HCT116 (cell line): ENCODE results near the gene ZDHHC22. TPM values are rescaled to one million over a fixed set of nuclear protein-coding genes. Genes with fewer than 3 reads are reported as not detected.
A peak's percentile ranks its signal among the peaks of the same experiment; 100 is the strongest.

Source experiments
- ATAC-seq: fragments of 200-7000 bp; cut with Tn5 transposase; 2 replicates; pipeline ENCODE4 v1.9.1; 2020; ENCODE audit warnings: mild to moderate bottlenecking, moderate library complexity
- BruUV-seq: library from RNA; stranded (reverse); fragments of 400-500 nt; replicated peaks from 2 replicates; lab custom pipeline; 2021; lab: Mats Ljungman, UMichigan
- CTCF ChIA-PET: fragments of 300-600 bp; sonication (Branson Sonifier 250); formaldehyde crosslinking; loops from one replicate; lab custom pipeline; 2021; ENCODE audit warnings: antibody characterized with exemption; lab: Charles Lee
- POLR2A ChIA-PET: fragments of 300-600, 350-600 bp; sonication (Branson Sonifier 250); formaldehyde crosslinking; loops from one replicate; lab custom pipeline; 2021; ENCODE audit warnings: antibody characterized with exemption; lab: Charles Lee
- RAD21 ChIA-PET, 2 experiments: fragments of 300-600 bp; sonication (Branson Sonifier 250); formaldehyde crosslinking; loops; one replicate each; lab custom pipeline; 2023; ENCODE audit warnings: low total read pairs in 2 of 2; ENCODE audit not compliant: uncharacterized antibody in 2 of 2, unreplicated experiment in 2 of 2, low non-redundant PET in 1 of 2; lab: Charles Lee
- DNase-seq: peaks from one replicate; pipeline ENCODE4 v3.0.0-alpha.2; 2010; ENCODE audit warnings: low read depth, low spot score
- H2AFZ ChIP-seq: fragments of 200-600 bp; shearing (Covaris generic), sonication (generic); 2 replicates; pipeline ENCODE4 v1.6.1; 2017; ENCODE audit warnings: low read depth, mixed run types, mixed read lengths, antibody characterized with exemption, low read length; ENCODE audit not compliant: poor library complexity, severe bottlenecking
- H3K27ac ChIP-seq: 2 replicates; pipeline ENCODE4 v1.5.1; 2012; ENCODE audit warnings: low read depth, low read length
- H3K27me3 ChIP-seq: fragments of 200-600 bp; sonication (generic); 2 replicates; pipeline ENCODE4 v1.6.1; 2016; ENCODE audit warnings: mixed run types, low read length, mixed read lengths; ENCODE audit not compliant: insufficient read depth
- H3K36me3 ChIP-seq, 2 experiments: fragments of 200-500 bp in 1 of 2; fragments of 200-600 bp in 1 of 2; sonication (Bioruptor generic) in 1 of 2; sonication (generic) in 1 of 2; 2 replicates each; pipeline versions ENCODE4 v1.5.1 to v1.6.1; 2014 to 2016; ENCODE audit warnings: low read length in 2 of 2, inconsistent platforms in 1 of 2, mixed read lengths in 1 of 2, mixed run types in 1 of 2; ENCODE audit not compliant: insufficient read depth in 2 of 2, control insufficient read depth in 1 of 2
- H3K4me1 ChIP-seq, 2 experiments: fragments of 200-600 bp in 1 of 2; sonication (generic) in 1 of 2; 2 replicates each; pipeline versions ENCODE4 v1.5.1 to v1.6.1; 2012 to 2017; ENCODE audit warnings: low read length in 2 of 2, inconsistent platforms in 1 of 2, mild to moderate bottlenecking in 1 of 2, mixed read lengths in 1 of 2, mixed run types in 1 of 2, moderate library complexity in 1 of 2; ENCODE audit not compliant: insufficient read depth in 2 of 2, control insufficient read depth in 1 of 2
- H3K4me2 ChIP-seq: fragments of 200-600 bp; sonication (generic); 2 replicates; pipeline ENCODE4 v1.6.1; 2017; ENCODE audit warnings: mixed run types, low read length, mixed read lengths
- H3K4me3 ChIP-seq, 2 experiments: fragments of 200-600 bp in 1 of 2; sonication (generic) in 1 of 2; replicated peaks in 1 of 2; 2 replicates each; pipeline ENCODE4 v1.5.1; 2011 to 2016; ENCODE audit warnings: low read length in 2 of 2, control low read depth in 1 of 2, low read depth in 1 of 2, mild to moderate bottlenecking in 1 of 2, mixed read lengths in 1 of 2, mixed run types in 1 of 2
- H3K79me2 ChIP-seq: fragments of 200-600 bp; sonication (generic); 2 replicates; pipeline ENCODE4 v1.6.1; 2017; ENCODE audit warnings: mild to moderate bottlenecking, mixed run types, low read length, moderate library complexity, mixed read lengths; ENCODE audit not compliant: insufficient read depth
- H3K9ac ChIP-seq: fragments of 200-600 bp; sonication (generic); 2 replicates; pipeline ENCODE4 v1.6.1; 2016; ENCODE audit warnings: low read length, mixed read lengths
- H3K9me2 ChIP-seq: fragments of 200-600 bp; sonication (generic), shearing (Covaris generic); 2 replicates; pipeline ENCODE4 v1.6.1; 2017; ENCODE audit warnings: mixed run types, mild to moderate bottlenecking, moderate library complexity; ENCODE audit not compliant: insufficient read depth
- H3K9me3 ChIP-seq, 2 experiments: fragments of 200-500 bp in 1 of 2; fragments of 200-600 bp in 1 of 2; sonication (Bioruptor generic) in 1 of 2; sonication (generic) in 1 of 2; 2 replicates each; pipeline ENCODE4 v1.6.1; 2014 to 2017; ENCODE audit warnings: low read length in 2 of 2, mixed read lengths in 2 of 2, inconsistent platforms in 1 of 2, low read depth in 1 of 2, mild to moderate bottlenecking in 1 of 2, mixed run types in 1 of 2, moderate library complexity in 1 of 2; ENCODE audit not compliant: control insufficient read depth in 1 of 2, insufficient read depth in 1 of 2
- H4K20me1 ChIP-seq: fragments of 200-600 bp; sonication (generic), shearing (Covaris generic); 2 replicates; pipeline ENCODE4 v1.6.1; 2017; ENCODE audit warnings: mixed run types, mild to moderate bottlenecking, moderate library complexity; ENCODE audit not compliant: insufficient read depth
- FOSL1 ChIP-seq: IDR thresholded peaks from 2 replicates; pipeline ENCODE4 v1.6.1; 2012; ENCODE audit warnings: low read depth
- JUND ChIP-seq: IDR thresholded peaks from 2 replicates; pipeline ENCODE4 v1.6.1; 2012
- RAD21 ChIP-seq: IDR thresholded peaks from 2 replicates; pipeline ENCODE4 v1.6.1; 2012; ENCODE audit warnings: low read depth, mild to moderate bottlenecking
- SRF ChIP-seq: IDR thresholded peaks from 2 replicates; pipeline ENCODE4 v1.6.1; 2012; ENCODE audit warnings: low read depth
- ZNF274 ChIP-seq: fragments of 200-500 bp; sonication (Bioruptor generic); IDR thresholded peaks from 2 replicates; pipeline ENCODE4 v1.6.1; 2014; ENCODE audit warnings: mild to moderate bottlenecking, low read depth, low read length, inconsistent platforms
- intact Hi-C: fragments of 100-400 bp; cut with micrococcal nuclease; formaldehyde crosslinking; loops from 2 replicates; pipeline ENCODE4 v1.10.0; 2022
- total RNA-seq: library from RNA; stranded (reverse); gene quantifications from one replicate; pipeline ENCODE4 v1.2.1, GENCODE V29; 2021; ENCODE audit not compliant: unreplicated experiment
- TF ChIP-seq, protein P1 (sequence below): IDR thresholded peaks from 2 replicates; pipeline ENCODE4 v1.6.1; 2012
- TF ChIP-seq, protein P2 (sequence below): IDR thresholded peaks from 2 replicates; pipeline ENCODE4 v1.6.1; 2011; ENCODE audit warnings: mild to moderate bottlenecking, low read length, moderate library complexity; ENCODE audit not compliant: insufficient replicate concordance; ENCODE audit errors: extremely low read depth

The ZDHHC22 gene
- total RNA-seq, 1 experiment from 2014 or later = 0.10 TPM

DNA sequence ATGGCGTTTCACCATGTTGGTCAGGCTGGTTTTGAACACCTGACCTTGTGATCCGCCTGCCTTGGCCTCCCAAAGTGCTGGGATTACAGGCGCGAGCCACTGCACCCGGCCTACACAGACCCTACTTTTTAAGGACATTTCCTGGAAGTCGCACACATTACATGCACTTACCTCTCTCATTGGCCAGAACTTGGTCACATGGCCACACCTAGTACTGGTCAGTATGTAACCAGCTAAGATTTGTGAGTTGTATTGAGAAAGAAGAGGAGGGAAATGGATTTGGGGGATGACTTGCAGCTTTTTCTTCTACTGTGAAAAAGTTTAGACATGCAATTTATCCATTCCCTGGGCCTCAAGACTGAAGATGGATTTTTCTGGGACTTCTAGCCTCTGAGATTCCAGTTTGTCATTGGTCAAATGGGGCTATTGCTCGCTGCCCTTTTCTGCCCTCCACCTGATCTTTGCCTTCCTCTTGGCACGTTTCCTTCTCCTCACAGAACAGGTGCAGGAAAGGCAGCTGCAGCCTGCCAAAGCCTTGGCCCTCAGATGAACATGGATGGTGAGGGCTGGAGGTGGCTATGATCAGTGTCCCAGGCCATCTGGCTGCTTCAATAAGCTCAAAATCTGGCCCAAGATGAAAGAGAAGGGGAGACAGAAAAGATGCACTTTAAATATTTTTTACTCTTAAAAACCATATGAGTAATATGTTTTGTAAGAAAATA is 7.1 kb upstream of the ZDHHC22 start:
- ChIA-PET CTCF (interaction anchor here (0.7 to 5.8 kb wide), 7 partner anchors 8 to 276 kb away, joined by 3 to 67 read pairs (median 4); no protein-coding TSS in a partner anchor), RAD21 (interaction anchor here (0.5 to 0.7 kb wide), 2 partner anchors 121 to 238 kb away, joined by 3 read pairs; no protein-coding TSS in a partner anchor), POLR2A (no interaction called here)
- H3K9me3 ChIP-seq = no peaks in the 10 kb centered on the region
- H3K79me2 ChIP-seq = no peaks in the 10 kb centered on the region
- peak; percentile 53 for ATAC-seq
- H3K27me3 ChIP-seq = peaks cover 13% of the 10 kb centered on the region; the same call in 1 of the 2 replicates
- H3K27ac ChIP-seq = no peak overlapping the region
- H4K20me1 ChIP-seq = no peaks in the 10 kb centered on the region
- H2AFZ ChIP-seq = no peak overlapping the region
- H3K9me2 ChIP-seq = no peaks in the 10 kb centered on the region
- no peaks in the 10 kb centered on the region for H3K36me3 ChIP-seq
- H3K9ac ChIP-seq = no peak overlapping the region
- intact Hi-C loops = no loop called here
- DNase-seq = no peak
- H3K4me3 ChIP-seq = no peak overlapping the region
- no peak for TF ChIP-seq JUND
- no peak for TF ChIP-seq SRF
- TF ChIP-seq ZNF274 = no peak
- TF ChIP-seq RAD21 = no peak
- TF ChIP-seq, protein P1, sequence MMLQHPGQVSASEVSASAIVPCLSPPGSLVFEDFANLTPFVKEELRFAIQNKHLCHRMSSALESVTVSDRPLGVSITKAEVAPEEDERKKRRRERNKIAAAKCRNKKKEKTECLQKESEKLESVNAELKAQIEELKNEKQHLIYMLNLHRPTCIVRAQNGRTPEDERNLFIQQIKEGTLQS = no peak
- TF ChIP-seq, protein P2, sequence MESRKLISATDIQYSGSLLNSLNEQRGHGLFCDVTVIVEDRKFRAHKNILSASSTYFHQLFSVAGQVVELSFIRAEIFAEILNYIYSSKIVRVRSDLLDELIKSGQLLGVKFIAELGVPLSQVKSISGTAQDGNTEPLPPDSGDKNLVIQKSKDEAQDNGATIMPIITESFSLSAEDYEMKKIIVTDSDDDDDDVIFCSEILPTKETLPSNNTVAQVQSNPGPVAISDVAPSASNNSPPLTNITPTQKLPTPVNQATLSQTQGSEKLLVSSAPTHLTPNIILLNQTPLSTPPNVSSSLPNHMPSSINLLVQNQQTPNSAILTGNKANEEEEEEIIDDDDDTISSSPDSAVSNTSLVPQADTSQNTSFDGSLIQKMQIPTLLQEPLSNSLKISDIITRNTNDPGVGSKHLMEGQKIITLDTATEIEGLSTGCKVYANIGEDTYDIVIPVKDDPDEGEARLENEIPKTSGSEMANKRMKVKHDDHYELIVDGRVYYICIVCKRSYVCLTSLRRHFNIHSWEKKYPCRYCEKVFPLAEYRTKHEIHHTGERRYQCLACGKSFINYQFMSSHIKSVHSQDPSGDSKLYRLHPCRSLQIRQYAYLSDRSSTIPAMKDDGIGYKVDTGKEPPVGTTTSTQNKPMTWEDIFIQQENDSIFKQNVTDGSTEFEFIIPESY = no peak
- no peak for TF ChIP-seq FOSL1
- no TSS peak for BruUV-seq
- no peak overlapping the region for H3K4me2 ChIP-seq
- H3K4me1 ChIP-seq = peaks cover 0 to 14% of the 10 kb centered on the region in 2 experiments; a peak in 2 of 4 replicates
